Measurements from ENCODE around the gene DNM3.

The DNM3 gene

GRCh38 chr1:172178886-172179285 is 337.6 kb downstream of the DNM3 start:
- peaks cover 31% of the 10 kb centered on the region for H3K4me1 Mint-ChIP-seq (ENCODE audit: low read depth)
- H3K4me3 Mint-ChIP-seq = no peak overlapping the region
- no peak for DNase-seq
- no peaks in the 10 kb centered on the region for H3K36me3 Mint-ChIP-seq (ENCODE audit: low read depth)
- H3K9me3 Mint-ChIP-seq = no peaks in the 10 kb centered on the region
- no peak overlapping the region for H3K27ac Mint-ChIP-seq
- H3K27me3 Mint-ChIP-seq = no peaks in the 10 kb centered on the region

GRCh38 chr1:172179918-172180317 is 338.6 kb downstream of the DNM3 start:
- Mint-ChIP-seq H3K36me3 (ENCODE audit: low read depth) (no peaks in the 10 kb centered on the region), H3K4me1 (ENCODE audit: low read depth) (peaks cover 33% of the 10 kb centered on the region), H3K4me3 (no peak overlapping the region), H3K27me3 (no peaks in the 10 kb centered on the region), H3K9me3 (no peaks in the 10 kb centered on the region), H3K27ac (no peak overlapping the region)
- no peak for DNase-seq

- Mint-ChIP-seq H3K9me3 (no peaks in the 10 kb centered on the region), H3K27me3 (no peaks in the 10 kb centered on the region), H3K36me3 (ENCODE audit: low read depth) (no peaks in the 10 kb centered on the region), H3K27ac (peak overlapping the region; percentile 94), H3K4me3 (peak overlapping the region; percentile 74), H3K4me1 (ENCODE audit: low read depth) (peaks cover 41% of the 10 kb centered on the region)
- DNase-seq = peak; percentile 50
These were observed 339.4 kb downstream of the DNM3 start for GRCh38 chr1:172180501-172181285.

- Mint-ChIP-seq H3K9me3 (no peaks in the 10 kb centered on the region), H3K4me1 (ENCODE audit: low read depth) (peaks cover 40% of the 10 kb centered on the region), H3K27ac (no peak overlapping the region), H3K4me3 (no peak overlapping the region), H3K27me3 (no peaks in the 10 kb centered on the region), H3K36me3 (ENCODE audit: low read depth) (no peaks in the 10 kb centered on the region)
- no peak for DNase-seq
These were observed 343.4 kb downstream of the DNM3 start for GRCh38 chr1:172184506-172185191.

DNA sequence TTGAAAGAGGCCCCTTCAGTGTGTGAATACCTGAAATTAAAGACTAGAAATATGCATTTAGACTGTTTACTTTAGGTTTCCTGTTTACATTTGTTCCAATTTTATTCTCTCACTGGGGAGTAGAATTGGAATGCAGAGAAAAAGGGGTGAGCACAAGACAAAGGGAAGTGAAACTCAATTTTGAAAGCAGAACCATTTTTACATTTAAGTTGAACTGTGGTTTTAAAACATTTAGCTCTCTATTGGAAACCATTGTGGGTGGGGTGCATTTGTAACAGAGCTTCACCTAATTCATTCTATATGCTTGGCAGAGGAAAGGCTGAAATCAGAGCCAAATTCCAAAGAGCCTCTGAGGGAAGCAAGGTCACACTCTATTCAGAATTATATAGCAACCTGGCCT is 343.9 kb downstream of the DNM3 start:
- no peak for DNase-seq
- H3K4me3 Mint-ChIP-seq = no peak overlapping the region
- no peak overlapping the region for H3K27ac Mint-ChIP-seq
- no peaks in the 10 kb centered on the region for H3K27me3 Mint-ChIP-seq
- H3K4me1 Mint-ChIP-seq (ENCODE audit: low read depth) = peaks cover 36% of the 10 kb centered on the region
- no peaks in the 10 kb centered on the region for H3K36me3 Mint-ChIP-seq (ENCODE audit: low read depth)
- H3K9me3 Mint-ChIP-seq = no peaks in the 10 kb centered on the region

GRCh38 chr1:172185996-172186395 is 344.7 kb downstream of the DNM3 start:
- H3K4me3 Mint-ChIP-seq = no peak overlapping the region
- no peak overlapping the region for H3K27ac Mint-ChIP-seq
- DNase-seq = no peak
- H3K4me1 Mint-ChIP-seq (ENCODE audit: low read depth) = peaks cover 30% of the 10 kb centered on the region
- no peaks in the 10 kb centered on the region for H3K9me3 Mint-ChIP-seq
- H3K27me3 Mint-ChIP-seq = no peaks in the 10 kb centered on the region
- H3K36me3 Mint-ChIP-seq (ENCODE audit: low read depth) = no peaks in the 10 kb centered on the region

- H3K4me3 Mint-ChIP-seq = no peak overlapping the region
These were observed 360.3 kb downstream of the DNM3 start for GRCh38 chr1:172201572-172201971.

DNA sequence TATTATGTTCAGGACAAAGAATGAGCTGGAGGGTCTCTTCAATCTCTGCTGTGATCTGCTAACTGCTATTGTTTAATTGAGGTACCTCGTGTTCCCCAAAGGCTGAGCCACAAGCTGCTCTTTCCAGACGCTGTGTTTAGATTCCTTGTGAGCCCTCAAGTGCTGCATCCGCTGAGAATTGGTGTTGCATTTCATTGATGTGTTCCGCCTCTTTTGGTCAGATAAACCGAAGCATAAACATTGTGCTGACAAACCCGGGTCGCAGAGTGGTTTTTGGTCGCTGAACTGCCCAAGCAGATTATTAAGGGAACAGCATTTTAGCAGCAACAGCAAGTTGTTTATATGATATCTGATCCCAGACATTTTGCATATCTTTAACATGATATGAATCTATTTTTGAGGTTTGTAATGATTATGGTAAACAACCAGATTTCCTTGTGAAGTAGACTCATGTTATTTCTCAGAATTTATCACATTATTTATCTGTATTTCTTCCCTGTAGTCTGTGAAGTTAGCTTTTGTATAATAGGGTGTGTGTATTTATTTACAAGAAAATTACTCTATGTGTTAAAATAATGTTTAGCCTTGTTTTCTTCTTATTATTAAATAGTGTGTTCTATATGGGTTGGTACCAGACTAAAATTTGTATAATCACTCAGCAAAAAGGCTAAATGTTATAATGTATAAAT is 362.0 kb downstream of the DNM3 start:
- no peak for DNase-seq
- no peak overlapping the region for H3K27ac Mint-ChIP-seq
- H3K4me3 Mint-ChIP-seq = no peak overlapping the region
- H3K4me1 Mint-ChIP-seq (ENCODE audit: low read depth) = peaks cover 2% of the 10 kb centered on the region
- peaks cover 5% of the 10 kb centered on the region for H3K36me3 Mint-ChIP-seq (ENCODE audit: low read depth)
- H3K27me3 Mint-ChIP-seq = no peaks in the 10 kb centered on the region
- H3K9me3 Mint-ChIP-seq = peaks cover 21% of the 10 kb centered on the region

More at GRCh38 chr1:172201572-172201971, 360.3 kb downstream of the DNM3 start:
- H3K27ac Mint-ChIP-seq = no peak overlapping the region
- H3K36me3 Mint-ChIP-seq (ENCODE audit: low read depth) = peaks cover 5% of the 10 kb centered on the region
- DNase-seq = no peak
- H3K4me1 Mint-ChIP-seq (ENCODE audit: low read depth) = peaks cover 2% of the 10 kb centered on the region
- H3K9me3 Mint-ChIP-seq = peaks cover 36% of the 10 kb centered on the region
- H3K27me3 Mint-ChIP-seq = no peaks in the 10 kb centered on the region

GRCh38 chr1:172203902-172204301 is 362.6 kb downstream of the DNM3 start:
- H3K4me3 Mint-ChIP-seq = no peak overlapping the region
- no peak for DNase-seq
- H3K4me1 Mint-ChIP-seq (ENCODE audit: low read depth) = peaks cover 2% of the 10 kb centered on the region
- peaks cover 2% of the 10 kb centered on the region for H3K36me3 Mint-ChIP-seq (ENCODE audit: low read depth)
- peaks cover 15% of the 10 kb centered on the region for H3K9me3 Mint-ChIP-seq
- no peaks in the 10 kb centered on the region for H3K27me3 Mint-ChIP-seq
- H3K27ac Mint-ChIP-seq = no peak overlapping the region

DNA sequence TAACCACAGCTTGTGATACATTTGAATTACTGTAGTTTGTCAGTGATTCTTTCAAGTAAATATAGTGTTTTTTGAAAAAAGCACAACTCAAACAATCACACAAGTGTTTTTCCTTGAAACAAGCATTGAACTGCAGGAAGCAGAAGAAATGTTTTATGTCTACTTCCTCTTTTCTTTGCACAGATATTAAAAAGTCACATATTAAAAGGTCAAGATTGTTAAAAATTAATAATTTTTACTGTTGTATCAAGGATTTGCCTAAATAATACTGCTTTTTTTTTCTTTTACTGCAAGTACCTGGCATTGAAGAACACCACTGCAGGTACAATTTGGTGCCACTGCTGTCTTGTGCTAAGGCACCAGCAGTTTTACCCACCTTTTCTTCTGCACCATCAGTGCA is 365.0 kb downstream of the DNM3 start:
- H3K36me3 Mint-ChIP-seq (ENCODE audit: low read depth) = no peaks in the 10 kb centered on the region

DNA sequence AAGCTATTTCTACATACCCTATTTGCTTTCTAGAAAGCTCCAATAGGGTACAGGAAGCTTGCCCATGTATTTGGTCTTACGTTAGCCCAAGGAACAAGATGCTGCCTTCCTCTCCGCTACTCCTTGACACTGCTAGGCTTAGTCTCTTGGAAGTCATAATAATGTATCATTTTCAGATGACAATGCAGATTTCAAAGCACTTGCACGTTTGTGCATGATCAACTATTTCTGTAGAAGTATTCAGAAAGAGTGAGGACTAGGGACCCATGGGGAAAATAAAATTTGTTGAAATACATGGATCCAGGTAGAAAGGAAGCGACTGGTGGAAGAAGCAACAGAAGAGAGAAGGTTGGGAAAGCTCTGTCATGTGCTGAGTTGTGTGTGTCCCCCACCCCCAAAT is 367.3 kb downstream of the DNM3 start:
- no peak overlapping the region for H3K4me3 Mint-ChIP-seq
- H3K9me3 Mint-ChIP-seq = no peaks in the 10 kb centered on the region
- H3K27ac Mint-ChIP-seq = no peak overlapping the region
- no peaks in the 10 kb centered on the region for H3K36me3 Mint-ChIP-seq (ENCODE audit: low read depth)
- H3K4me1 Mint-ChIP-seq (ENCODE audit: low read depth) = peaks cover 2% of the 10 kb centered on the region
- no peak for DNase-seq
- no peaks in the 10 kb centered on the region for H3K27me3 Mint-ChIP-seq

More for the DNA sequence above, 365.0 kb downstream of the DNM3 start:
- Mint-ChIP-seq H3K27me3 (no peaks in the 10 kb centered on the region), H3K9me3 (no peaks in the 10 kb centered on the region), H3K4me3 (no peak overlapping the region), H3K27ac (no peak overlapping the region), H3K4me1 (ENCODE audit: low read depth) (peaks cover 2% of the 10 kb centered on the region)
- DNase-seq = no peak

DNA sequence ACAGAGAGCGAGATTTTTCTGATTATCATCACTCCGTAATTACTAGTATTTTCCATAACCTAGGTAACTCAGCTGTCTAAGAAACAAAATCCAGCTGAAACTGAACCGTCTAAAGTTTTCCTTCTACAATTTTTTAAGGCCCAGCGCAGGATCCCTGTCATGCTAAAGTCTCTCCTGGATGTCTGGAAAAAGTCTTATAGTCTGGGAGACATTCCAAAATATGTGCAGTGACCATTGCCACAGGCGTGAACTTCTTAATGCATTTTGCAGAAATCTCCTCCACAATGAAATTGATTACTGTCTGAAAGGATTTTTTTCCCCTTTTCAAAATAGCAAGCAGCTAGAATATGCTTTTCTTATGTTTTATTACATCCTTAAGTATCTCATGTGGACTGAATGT is 369.9 kb downstream of the DNM3 start:
- Mint-ChIP-seq H3K4me3 (no peak overlapping the region), H3K27ac (no peak overlapping the region), H3K9me3 (no peaks in the 10 kb centered on the region), H3K36me3 (ENCODE audit: low read depth) (no peaks in the 10 kb centered on the region), H3K27me3 (no peaks in the 10 kb centered on the region), H3K4me1 (ENCODE audit: low read depth) (peaks cover 2% of the 10 kb centered on the region)
- no peak for DNase-seq

DNA sequence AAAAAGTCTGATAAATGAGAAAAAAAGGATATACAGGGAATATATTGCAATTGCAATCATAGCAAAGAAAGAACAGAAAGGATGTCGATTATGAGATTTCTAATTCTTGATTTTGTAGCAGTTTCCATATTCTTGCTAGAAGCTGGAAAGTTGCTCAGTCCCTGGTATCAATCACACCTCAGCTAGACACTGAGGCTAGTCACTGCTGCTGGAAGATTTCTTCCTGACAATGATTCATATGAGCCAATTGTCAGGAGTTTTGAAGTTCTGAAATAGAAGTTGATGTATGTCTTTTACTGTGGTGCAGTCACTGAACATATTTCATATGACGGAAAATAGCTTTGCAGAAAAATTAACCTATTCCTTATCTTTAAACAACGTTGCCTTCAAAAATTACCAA is 370.8 kb downstream of the DNM3 start:
- Mint-ChIP-seq H3K4me3 (no peak overlapping the region), H3K4me1 (ENCODE audit: low read depth) (peaks cover 2% of the 10 kb centered on the region), H3K9me3 (no peaks in the 10 kb centered on the region), H3K36me3 (ENCODE audit: low read depth) (no peaks in the 10 kb centered on the region), H3K27ac (no peak overlapping the region), H3K27me3 (no peaks in the 10 kb centered on the region)
- no peak for DNase-seq

DNA sequence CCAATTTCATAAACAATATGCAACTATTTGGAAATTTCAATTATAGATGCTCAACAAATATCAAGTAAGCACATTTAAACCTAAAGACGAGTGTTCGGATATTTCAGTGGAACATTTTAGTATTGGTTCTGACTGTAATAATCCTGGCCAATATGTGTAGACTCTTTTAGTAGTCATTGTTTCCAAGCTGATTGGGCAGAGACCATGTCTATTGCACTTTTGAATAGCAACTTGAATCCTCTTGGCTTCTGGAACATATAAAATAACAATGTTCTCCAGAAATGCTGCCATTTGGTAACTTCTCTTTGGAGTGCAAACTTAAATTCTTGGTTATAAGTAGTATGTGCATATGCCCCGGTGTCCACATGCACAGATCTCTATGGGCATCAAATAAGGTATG is 373.7 kb downstream of the DNM3 start:
- Mint-ChIP-seq H3K4me1 (ENCODE audit: low read depth) (peaks cover 2% of the 10 kb centered on the region), H3K27me3 (no peaks in the 10 kb centered on the region), H3K36me3 (ENCODE audit: low read depth) (no peaks in the 10 kb centered on the region), H3K9me3 (no peaks in the 10 kb centered on the region), H3K4me3 (no peak overlapping the region), H3K27ac (no peak overlapping the region)
- DNase-seq = no peak

DNA sequence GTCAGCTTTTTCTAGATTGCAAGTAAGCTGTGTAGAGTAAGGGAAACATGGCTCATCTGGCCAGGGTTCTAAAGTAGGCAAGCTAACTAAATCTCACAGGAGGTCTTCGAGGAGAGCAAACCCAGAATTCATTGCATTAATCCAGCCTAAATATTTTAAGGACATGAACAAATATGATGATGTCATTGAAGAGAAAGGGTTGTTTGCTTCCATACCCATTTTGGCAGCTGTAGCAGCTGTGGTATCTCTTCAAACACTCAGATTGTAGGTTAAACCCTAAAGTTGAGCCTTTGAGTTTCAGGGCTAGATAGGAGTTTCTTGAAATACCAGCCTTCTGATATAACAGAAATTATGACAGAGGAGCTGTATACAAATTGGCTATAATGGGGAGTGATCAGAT is 378.7 kb downstream of the DNM3 start:
- Mint-ChIP-seq H3K9me3 (no peaks in the 10 kb centered on the region), H3K4me1 (ENCODE audit: low read depth) (no peaks in the 10 kb centered on the region), H3K4me3 (no peak overlapping the region), H3K27me3 (no peaks in the 10 kb centered on the region), H3K36me3 (ENCODE audit: low read depth) (no peaks in the 10 kb centered on the region), H3K27ac (no peak overlapping the region)
- no peak for DNase-seq
